Naive thymus-derived CD4-positive, alpha-beta T cell (primary cell): Measurements from ENCODE around the gene CD248. TPM values are rescaled to one million over a fixed set of nuclear protein-coding genes. Genes with fewer than 3 reads are reported as not detected.
"Not testable (repeated sequence)": the region's sequence is repeated elsewhere in the genome, so short reads cannot be mapped to it uniquely, and the experiment has no call there.

Experiments
- ATAC-seq: fragments of 150-1000 bp; cut with Tn5 transposase; 2 replicates; pipeline ENCODE4 v1.10.0; 2021; ENCODE audit warnings: mild to moderate bottlenecking, moderate library complexity
- CTCF ChIA-PET: fragments of 350-600 bp; sonication (Branson Sonifier 250); formaldehyde crosslinking; loops from one replicate; lab custom pipeline; 2021; ENCODE audit warnings: antibody characterized with exemption; lab: Charles Lee
- POLR2A ChIA-PET: fragments of 350-600 bp; sonication (Branson Sonifier 250); formaldehyde crosslinking; loops from one replicate; lab custom pipeline; 2021; ENCODE audit warnings: antibody characterized with exemption, inconsistent platforms; lab: Charles Lee
- DNase-seq, 9 donors: peaks; one replicate each; pipeline versions ENCODE4 v3.0.0 to v3.0.0-alpha.2; 2020 to 2022; ENCODE audit warnings: mixed read lengths in 1 of 9
- H3K27ac ChIP-seq: one replicate; pipeline ENCODE4 v1.7.0; 2013; ENCODE audit warnings: mild to moderate bottlenecking, low read depth, low read length, moderate library complexity
- H3K27me3 ChIP-seq, 2 donors: one replicate each; pipeline ENCODE4 v1.7.0; 2013; ENCODE audit warnings: low read length in 2 of 2, mild to moderate bottlenecking in 2 of 2, moderate library complexity in 2 of 2; ENCODE audit not compliant: control insufficient read depth in 2 of 2, insufficient read depth in 2 of 2
- H3K36me3 ChIP-seq, 3 experiments: 1 replicate in 2 of 3; 2 replicates in 1 of 3; pipeline ENCODE4 v1.7.0; 2013; ENCODE audit warnings: low read length in 3 of 3, mild to moderate bottlenecking in 3 of 3, moderate library complexity in 1 of 3; ENCODE audit not compliant: insufficient read depth in 3 of 3, control insufficient read depth in 2 of 3
- H3K4me1 ChIP-seq, 2 donors: one replicate each; pipeline ENCODE4 v1.7.0; 2013; ENCODE audit warnings: low read length in 2 of 2, mild to moderate bottlenecking in 2 of 2, moderate library complexity in 1 of 2; ENCODE audit not compliant: control insufficient read depth in 2 of 2, insufficient read depth in 2 of 2
- H3K4me3 ChIP-seq: 2 replicates; pipeline ENCODE4 v1.7.0; 2013; ENCODE audit warnings: mild to moderate bottlenecking, low read length
- H3K9me3 ChIP-seq, 3 experiments: 1 replicate in 2 of 3; 2 replicates in 1 of 3; pipeline ENCODE4 v1.7.0; 2013; ENCODE audit warnings: low read length in 3 of 3; ENCODE audit not compliant: control insufficient read depth in 2 of 3
- H3K27ac Mint-ChIP-seq, 9 donors: one replicate each; pipeline ENCODE4 v1.8.0; 2020 to 2022; ENCODE audit warnings: mixed read lengths in 9 of 9, mild to moderate bottlenecking in 8 of 9, moderate library complexity in 5 of 9, inconsistent platforms in 2 of 9
- H3K27me3 Mint-ChIP-seq, 5 donors: one replicate each; pipeline ENCODE4 v1.8.0; 2021 to 2022; ENCODE audit warnings: mixed read lengths in 5 of 5, mild to moderate bottlenecking in 1 of 5
- H3K36me3 Mint-ChIP-seq, 5 donors: one replicate each; pipeline ENCODE4 v1.8.0; 2020 to 2022; ENCODE audit warnings: mixed read lengths in 5 of 5, mild to moderate bottlenecking in 3 of 5, inconsistent platforms in 1 of 5
- H3K4me1 Mint-ChIP-seq, 7 donors: one replicate each; pipeline ENCODE4 v1.8.0; 2020 to 2022; ENCODE audit warnings: mixed read lengths in 7 of 7, mild to moderate bottlenecking in 3 of 7, inconsistent platforms in 1 of 7
- H3K4me3 Mint-ChIP-seq, 10 donors: one replicate each; pipeline ENCODE4 v1.8.0; 2020 to 2022; ENCODE audit warnings: mild to moderate bottlenecking in 10 of 10, mixed read lengths in 10 of 10, moderate library complexity in 6 of 10, inconsistent platforms in 2 of 10
- H3K9me3 Mint-ChIP-seq, 11 donors: one replicate each; pipeline ENCODE4 v1.8.0; 2020 to 2022; ENCODE audit warnings: mixed read lengths in 11 of 11, mild to moderate bottlenecking in 4 of 11, inconsistent platforms in 1 of 11, moderate library complexity in 1 of 11
- intact Hi-C, 2 donors: fragments of 100-400 bp; cut with micrococcal nuclease; formaldehyde crosslinking; loops; one replicate each; pipeline ENCODE4 v1.15.1; 2023
- polyA plus RNA-seq, 2 donors: library from polyadenylated mRNA; unstranded; fragments of 300-500 nt; fragmentation: Illumina TruSeq; gene quantifications; one replicate each; pipeline ENCODE4 v1.2.3, GENCODE V29; 2021
- total RNA-seq, 6 experiments: library from RNA in 5 of 6; stranded (reverse) in 5 of 6; gene quantifications; 1 replicate in 5 of 6; 2 replicates in 1 of 6; pipeline ENCODE4 v1.2.3 and lab custom pipeline; 2021 to 2026

The CD248 gene
- total and polyA plus RNA-seq, 7 experiments from 2014 or later: 0.36 to 10.9 (median 2.5) TPM

GRCh38 chr11:66321606-66322005, 4.8 kb upstream of the CD248 start:
- Histone ChIP-seq H3K4me1 (peaks cover 25 to 48% of the 10 kb centered on the region in 2 donors), H3K36me3 (no peaks in the 10 kb centered on the region), H3K4me3 (no peak overlapping the region), H3K27me3 (no peaks in the 10 kb centered on the region), H3K27ac (peak overlapping the region; percentile 37), H3K9me3 (no peaks in the 10 kb centered on the region)
- Mint-ChIP-seq H3K27me3 (peaks cover 0 to 9% (median 0%) of the 10 kb centered on the region in 5 donors), H3K9me3 (peaks cover 0 to 9% (median 0%) of the 10 kb centered on the region in 11 donors), H3K4me1 (peaks cover 34 to 81% (median 70%) of the 10 kb centered on the region in 7 donors), H3K36me3 (peaks cover 0 to 12% (median 0%) of the 10 kb centered on the region in 5 donors), H3K27ac (peak overlapping the region in 6 of 9 donors; percentile 43 to 90 (median 86)), H3K4me3 (peak overlapping the region in 1 of 10 donors; percentile 16)
- ChIA-PET CTCF (interaction anchor here (1.9 kb wide), 1 partner anchor 9 kb away, joined by 13 read pairs; no protein-coding TSS in a partner anchor), POLR2A (interaction anchor here (1.1 to 1.5 kb wide), 2 partner anchors 9 to 23 kb away, joined by 5 to 23 read pairs; partner anchors contain the start of gene BRMS1)
- DNase-seq (no peak), ATAC-seq (no peak)
- intact Hi-C loops: no loop called here

- H3K9me3 Mint-ChIP-seq, DNase-seq, intact Hi-C loops, H3K4me3 ChIP-seq, H3K36me3 ChIP-seq, ATAC-seq, CTCF ChIA-PET, H3K27me3 Mint-ChIP-seq, H3K27me3 ChIP-seq, H3K27ac ChIP-seq, H3K9me3 ChIP-seq, H3K4me3 Mint-ChIP-seq: not testable (repeated sequence)
- Mint-ChIP-seq H3K27ac (peak overlapping the region in 4 of 9 donors; percentile 67 to 100 (median 98)), H3K36me3 (peaks cover 0 to 12% (median 0%) of the 10 kb centered on the region in 5 donors), H3K4me1 (peaks cover 31 to 79% (median 69%) of the 10 kb centered on the region in 7 donors)
- POLR2A ChIA-PET: interaction anchor here (0.6 kb wide), 1 partner anchor 66 kb away, joined by 3 read pairs; no protein-coding TSS in a partner anchor
- H3K4me1 ChIP-seq: peaks cover 23 to 41% of the 10 kb centered on the region in 2 donors
Observed at GRCh38 chr11:66320748-66321147, 3.9 kb upstream of the CD248 start.

GRCh38 chr11:66320289-66320688, 3.4 kb upstream of the CD248 start:
- H3K36me3 ChIP-seq, ATAC-seq, intact Hi-C loops, DNase-seq, H3K27me3 Mint-ChIP-seq, H3K27me3 ChIP-seq, H3K9me3 Mint-ChIP-seq, H3K27ac ChIP-seq, H3K9me3 ChIP-seq, H3K4me3 ChIP-seq: not testable (repeated sequence)
- peaks cover 33 to 79% (median 70%) of the 10 kb centered on the region in 7 donors for H3K4me1 Mint-ChIP-seq
- ChIA-PET POLR2A (interaction anchor here (0.6 kb wide), 1 partner anchor 66 kb away, joined by 3 read pairs; no protein-coding TSS in a partner anchor), CTCF (interaction anchor here (0.8 kb wide), 1 partner anchor 9 kb away, joined by 3 read pairs; no protein-coding TSS in a partner anchor)
- peak overlapping the region in 4 of 10 donors; percentile 12 to 83 (median 52) for H3K4me3 Mint-ChIP-seq
- H3K4me1 ChIP-seq: peaks cover 23 to 41% of the 10 kb centered on the region in 2 donors
- peaks cover 0 to 12% (median 0%) of the 10 kb centered on the region in 5 donors for H3K36me3 Mint-ChIP-seq
- peak overlapping the region in 8 of 9 donors; percentile 65 to 100 (median 99) for H3K27ac Mint-ChIP-seq

GRCh38 chr11:66318600-66318970, 1.7 kb upstream of the CD248 start:
- POLR2A ChIA-PET: interaction anchor here (0.6 to 2.9 kb wide), 9 partner anchors 8 to 817 kb away, joined by 3 to 26 read pairs (median 4); partner anchors contain the start of genes BRMS1, MUS81, SLC29A2 and YIF1A

GRCh38 chr11:66317723-66318599, 1.1 kb upstream of the CD248 start:
- Histone ChIP-seq H3K27ac (peak overlapping the region; percentile 99), H3K27me3 (no peaks in the 10 kb centered on the region), H3K36me3 (no peaks in the 10 kb centered on the region), H3K9me3 (no peaks in the 10 kb centered on the region), H3K4me1 (peaks cover 32 to 60% of the 10 kb centered on the region in 2 donors), H3K4me3 (peak overlapping the region; percentile 54)
- intact Hi-C loops: loop anchor here in 1 of 2 donors (1.0 to 5.0 kb wide), 3 partner anchors 10 to 1189 kb away; partner anchors contain the start of genes BRMS1, CDK2AP2 and PITPNM1
- H3K4me3 Mint-ChIP-seq: peak overlapping the region; percentile 45 to 89 (median 83)
- ATAC-seq: peak; percentile 93
- CTCF ChIA-PET: interaction anchor here (1.0 to 2.1 kb wide), 3 partner anchors 9 to 69 kb away, joined by 3 to 14 read pairs (median 4); no protein-coding TSS in a partner anchor
- H3K9me3 Mint-ChIP-seq: peaks cover 0 to 5% (median 0%) of the 10 kb centered on the region in 11 donors
- peaks cover 0 to 9% (median 0%) of the 10 kb centered on the region in 5 donors for H3K27me3 Mint-ChIP-seq
- H3K4me1 Mint-ChIP-seq: peaks cover 39 to 78% (median 63%) of the 10 kb centered on the region in 7 donors
- H3K36me3 Mint-ChIP-seq: peaks cover 0 to 12% (median 0%) of the 10 kb centered on the region in 5 donors
- DNase-seq: peak in 7 of 9 donors; percentile 79 to 96 (median 86)
- H3K27ac Mint-ChIP-seq: peak overlapping the region; percentile 88 to 100 (median 99)
- POLR2A ChIA-PET: interaction anchor here (0.6 to 2.9 kb wide), 17 partner anchors 9 to 894 kb away, joined by 3 to 26 read pairs (median 4); partner anchors contain the start of genes B4GAT1, BRMS1, MUS81 and SLC29A2

More at GRCh38 chr11:66318600-66318970, 1.7 kb upstream of the CD248 start:
- intact Hi-C loops: loop anchor here in 1 of 2 donors (1.0 to 5.0 kb wide), 2 partner anchors 10 to 1189 kb away; partner anchors contain the start of genes CDK2AP2 and PITPNM1
- Histone ChIP-seq H3K27me3 (no peaks in the 10 kb centered on the region), H3K4me1 (peaks cover 27 to 54% of the 10 kb centered on the region in 2 donors), H3K4me3 (peak overlapping the region; percentile 31), H3K27ac (peak overlapping the region; percentile 99), H3K36me3 (no peaks in the 10 kb centered on the region), H3K9me3 (no peaks in the 10 kb centered on the region)
- Mint-ChIP-seq H3K36me3 (peaks cover 0 to 12% (median 0%) of the 10 kb centered on the region in 5 donors), H3K4me3 (peak overlapping the region; percentile 45 to 89 (median 83)), H3K9me3 (peaks cover 0 to 7% (median 0%) of the 10 kb centered on the region in 11 donors), H3K4me1 (peaks cover 39 to 82% (median 68%) of the 10 kb centered on the region in 7 donors), H3K27me3 (peaks cover 0 to 9% (median 0%) of the 10 kb centered on the region in 5 donors), H3K27ac (peak overlapping the region; percentile 88 to 100 (median 99))
- ATAC-seq (no peak), DNase-seq (no peak)
- CTCF ChIA-PET: interaction anchor here (0.6 to 2.1 kb wide), 3 partner anchors 8 to 1618 kb away, joined by 3 to 14 read pairs (median 3); no protein-coding TSS in a partner anchor
